OCI-M2 (cell line): Measurements from ENCODE around the gene PIK3C2B.

Experiments
- DNase-seq: peaks from one replicate; lab custom pipeline; 2025; ENCODE audit not compliant: unreplicated experiment; lab: John Stamatoyannopoulos, UW

The PIK3C2B gene

GRCh38 chr1:204478921-204479320 is 15.7 kb downstream of the PIK3C2B start:
- DNase-seq, result no peak

GRCh38 chr1:204478172-204478899 is 16.3 kb downstream of the PIK3C2B start:
- no peak for DNase-seq

GRCh38 chr1:204477036-204477740 is 17.4 kb downstream of the PIK3C2B start:
- DNase-seq, result no peak

GRCh38 chr1:204476563-204476962 is 18.0 kb downstream of the PIK3C2B start:
- no peak for DNase-seq

GRCh38 chr1:204475656-204476432 is 18.8 kb downstream of the PIK3C2B start:
- DNase-seq, result no peak

GRCh38 chr1:204473400-204473965 is 21.1 kb downstream of the PIK3C2B start:
- DNase-seq, result no peak

GRCh38 chr1:204472660-204473059 is 21.9 kb downstream of the PIK3C2B start:
- no peak for DNase-seq

- no peak for DNase-seq
Measured at GRCh38 chr1:204471687-204472086, 22.9 kb downstream of the PIK3C2B start.

- no peak for DNase-seq
Measured at GRCh38 chr1:204469304-204469703, 25.3 kb downstream of the PIK3C2B start.

- no peak for DNase-seq
Measured at GRCh38 chr1:204468766-204469302, 25.8 kb downstream of the PIK3C2B start.

GRCh38 chr1:204468206-204468605 is 26.4 kb downstream of the PIK3C2B start:
- DNase-seq, result no peak

- DNase-seq, result no peak
Measured at GRCh38 chr1:204466416-204467405, 27.9 kb downstream of the PIK3C2B start.

- DNase-seq, result peak; percentile 24
Measured at GRCh38 chr1:204465546-204466415, 28.8 kb downstream of the PIK3C2B start.

- no peak for DNase-seq
Measured at GRCh38 chr1:204464701-204465100, 29.9 kb downstream of the PIK3C2B start.

- no peak for DNase-seq
Measured at GRCh38 chr1:204464187-204464631, 30.4 kb downstream of the PIK3C2B start.

GRCh38 chr1:204463125-204464060 is 31.2 kb downstream of the PIK3C2B start:
- no peak for DNase-seq

GRCh38 chr1:204462229-204462561 is 32.4 kb downstream of the PIK3C2B start:
- no peak for DNase-seq
